Neural cell (in vitro differentiated cells): ENCODE data around the gene SH3TC1. TPM values are rescaled to one million over a fixed set of nuclear protein-coding genes. Genes with fewer than 3 reads are reported as not detected.

Source experiments
- H2AFZ ChIP-seq: fragments of 200-600, 300-800 bp; sonication (generic), shearing (Covaris generic); 2 replicates; pipeline ENCODE4 v1.6.0; 2014; ENCODE audit warnings: low read depth, mild to moderate bottlenecking, antibody characterized with exemption, low read length, moderate library complexity
- H3F3A ChIP-seq: fragments of 200-600 bp; shearing (Covaris generic); 2 replicates; pipeline ENCODE4 v1.6.1; 2016; ENCODE audit warnings: mild to moderate bottlenecking, moderate library complexity, mixed read lengths, antibody characterized with exemption, low read length; ENCODE audit not compliant: insufficient read depth, poor library complexity, severe bottlenecking
- H3K27ac ChIP-seq: fragments of 200-600, 300-800 bp; sonication (generic), shearing (Covaris generic); 2 replicates; pipeline ENCODE4 v1.5.1; 2014; ENCODE audit warnings: mild to moderate bottlenecking, low read length, moderate library complexity
- H3K27me3 ChIP-seq: fragments of 300-800, 200-600 bp; sonication (generic), shearing (Covaris generic); 2 replicates; pipeline ENCODE4 v1.6.0; 2014; ENCODE audit warnings: mild to moderate bottlenecking, low read depth, low read length, moderate library complexity; ENCODE audit not compliant: insufficient read depth
- H3K36me3 ChIP-seq: fragments of 300-800, 200-600 bp; sonication (generic), shearing (Covaris generic); 2 replicates; pipeline ENCODE4 v1.5.1; 2014; ENCODE audit warnings: mild to moderate bottlenecking, antibody characterized with exemption, low read length, moderate library complexity; ENCODE audit not compliant: insufficient read depth
- H3K4me2 ChIP-seq: fragments of 300-800, 200-600 bp; sonication (generic), shearing (Covaris generic); 2 replicates; pipeline ENCODE4 v1.6.0; 2014; ENCODE audit warnings: mild to moderate bottlenecking, low read length
- H3K4me3 ChIP-seq: fragments of 300-800, 200-600 bp; sonication (generic), shearing (Covaris generic); 2 replicates; pipeline ENCODE4 v1.5.1; 2014; ENCODE audit warnings: mild to moderate bottlenecking, low read length, moderate library complexity
- H3K79me2 ChIP-seq: fragments of 200-600 bp; shearing (Covaris generic); replicated peaks from 2 replicates; pipeline ENCODE4 v1.6.0; 2014; ENCODE audit warnings: mild to moderate bottlenecking, low read length, moderate library complexity; ENCODE audit not compliant: insufficient read depth
- H3K9ac ChIP-seq: fragments of 300-800, 200-600 bp; sonication (generic), shearing (Covaris generic); 2 replicates; pipeline ENCODE4 v1.6.1; 2016; ENCODE audit warnings: mild to moderate bottlenecking, low read length, mixed read lengths
- H3K9me2 ChIP-seq: fragments of 200-600 bp; shearing (Covaris generic); 2 replicates; pipeline ENCODE4 v1.6.1; 2016; ENCODE audit warnings: mild to moderate bottlenecking, low read length, mixed read lengths; ENCODE audit not compliant: insufficient read depth
- H3K9me3 ChIP-seq: fragments of 200-600, 300-800 bp; sonication (generic), shearing (Covaris generic); 2 replicates; pipeline ENCODE4 v1.6.1; 2016; ENCODE audit warnings: mild to moderate bottlenecking, mixed run types, low read length, moderate library complexity, mixed read lengths
- H4K20me1 ChIP-seq: fragments of 200-600 bp; shearing (Covaris generic); 2 replicates; pipeline ENCODE4 v1.6.1; 2016; ENCODE audit warnings: mild to moderate bottlenecking, mixed run types; ENCODE audit not compliant: insufficient read depth
- EP300 ChIP-seq: fragments of 450-650 bp; conservative IDR thresholded peaks from 2 replicates; pipeline ENCODE4 v1.6.1; 2014; ENCODE audit warnings: antibody characterized with exemption, mild to moderate bottlenecking, moderate library complexity; ENCODE audit not compliant: poor library complexity, severe bottlenecking
- EZH2 ChIP-seq: fragments of 200-600, 300-800 bp; shearing (Covaris generic), sonication (generic); IDR thresholded peaks from 2 replicates; pipeline ENCODE4 v1.6.1; 2014; ENCODE audit warnings: antibody characterized with exemption, low read length, borderline replicate concordance, mild to moderate bottlenecking; ENCODE audit not compliant: insufficient read depth, poor library complexity, severe bottlenecking
- MXI1 ChIP-seq: fragments of 450-650 bp; conservative IDR thresholded peaks from 2 replicates; pipeline ENCODE4 v1.6.1; 2014; ENCODE audit warnings: antibody characterized with exemption, mild to moderate bottlenecking; ENCODE audit not compliant: poor library complexity, severe bottlenecking
- POLR2AphosphoS5 ChIP-seq: IDR thresholded peaks from 2 replicates; pipeline ENCODE4 v1.6.1; 2012
- RAD21 ChIP-seq: fragments of 450-650 bp; conservative IDR thresholded peaks from 2 replicates; pipeline ENCODE4 v1.6.1; 2014; ENCODE audit warnings: antibody characterized with exemption, mild to moderate bottlenecking, moderate library complexity
- SMC3 ChIP-seq: fragments of 450-650 bp; conservative IDR thresholded peaks from 2 replicates; pipeline ENCODE4 v1.6.1; 2014; ENCODE audit warnings: antibody characterized with exemption, mild to moderate bottlenecking, moderate library complexity; ENCODE audit not compliant: poor library complexity
- TAF1 ChIP-seq: IDR thresholded peaks from 2 replicates; pipeline ENCODE4 v1.6.1; 2012; ENCODE audit warnings: low read depth
- polyA plus RNA-seq: library from polyadenylated mRNA; depleted of rRNA; stranded (reverse); fragments of >200 nt; gene quantifications from 2 replicates; pipeline ENCODE4 v1.2.3, GENCODE V29; 2014
- TF ChIP-seq, protein P1 (sequence below): fragments of 450-650 bp; IDR thresholded peaks from 2 replicates; pipeline ENCODE4 v1.5.1; 2014; ENCODE audit warnings: antibody characterized with exemption, mild to moderate bottlenecking, moderate library complexity; ENCODE audit not compliant: poor library complexity, severe bottlenecking
- TF ChIP-seq, protein P2 (sequence below): IDR thresholded peaks from 2 replicates; pipeline ENCODE4 v1.6.1; 2012; ENCODE audit warnings: borderline replicate concordance

SH3TC1 gene
- polyA plus RNA-seq, 1 donor from 2014 or later = not detected

DNA sequence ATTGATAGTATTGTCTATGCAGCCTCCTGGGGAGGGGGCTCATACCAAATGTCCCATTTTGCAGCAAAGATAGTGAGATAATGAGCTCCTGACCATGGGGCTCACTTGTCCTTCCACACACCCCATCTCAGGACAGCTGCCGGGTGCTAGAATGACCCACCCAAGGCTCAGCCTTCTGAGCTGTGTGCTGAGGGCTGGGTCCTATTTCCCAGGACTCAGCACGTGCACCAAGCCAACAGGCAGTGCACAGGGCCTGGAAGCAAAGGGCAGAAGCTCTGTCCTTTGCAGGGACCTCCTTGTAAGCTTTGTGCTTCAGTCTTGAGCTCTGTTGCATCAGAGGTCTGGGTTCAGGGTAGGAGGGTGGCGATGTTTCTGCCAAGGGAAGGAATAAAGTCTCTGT is 29.3 kb upstream of the SH3TC1 start:
- Histone ChIP-seq H3K9me3 (peaks cover 3% of the 10 kb centered on the region), H3K27ac (no peak overlapping the region), H4K20me1 (no peaks in the 10 kb centered on the region), H3K79me2 (no peaks in the 10 kb centered on the region), H3K4me3 (no peak overlapping the region), H3K36me3 (no peaks in the 10 kb centered on the region), H3K27me3 (no peaks in the 10 kb centered on the region), H3K9ac (no peak overlapping the region), H3K4me2 (no peak overlapping the region), H2AFZ (no peak overlapping the region), H3F3A (no peaks in the 10 kb centered on the region), H3K9me2 (no peaks in the 10 kb centered on the region)
- no peak for TF ChIP-seq POLR2AphosphoS5
- TF ChIP-seq, protein P1, sequence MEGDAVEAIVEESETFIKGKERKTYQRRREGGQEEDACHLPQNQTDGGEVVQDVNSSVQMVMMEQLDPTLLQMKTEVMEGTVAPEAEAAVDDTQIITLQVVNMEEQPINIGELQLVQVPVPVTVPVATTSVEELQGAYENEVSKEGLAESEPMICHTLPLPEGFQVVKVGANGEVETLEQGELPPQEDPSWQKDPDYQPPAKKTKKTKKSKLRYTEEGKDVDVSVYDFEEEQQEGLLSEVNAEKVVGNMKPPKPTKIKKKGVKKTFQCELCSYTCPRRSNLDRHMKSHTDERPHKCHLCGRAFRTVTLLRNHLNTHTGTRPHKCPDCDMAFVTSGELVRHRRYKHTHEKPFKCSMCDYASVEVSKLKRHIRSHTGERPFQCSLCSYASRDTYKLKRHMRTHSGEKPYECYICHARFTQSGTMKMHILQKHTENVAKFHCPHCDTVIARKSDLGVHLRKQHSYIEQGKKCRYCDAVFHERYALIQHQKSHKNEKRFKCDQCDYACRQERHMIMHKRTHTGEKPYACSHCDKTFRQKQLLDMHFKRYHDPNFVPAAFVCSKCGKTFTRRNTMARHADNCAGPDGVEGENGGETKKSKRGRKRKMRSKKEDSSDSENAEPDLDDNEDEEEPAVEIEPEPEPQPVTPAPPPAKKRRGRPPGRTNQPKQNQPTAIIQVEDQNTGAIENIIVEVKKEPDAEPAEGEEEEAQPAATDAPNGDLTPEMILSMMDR = no peak
- no peak for TF ChIP-seq RAD21
- TF ChIP-seq SMC3 = no peak
- no peak for TF ChIP-seq TAF1
- TF ChIP-seq, protein P2, sequence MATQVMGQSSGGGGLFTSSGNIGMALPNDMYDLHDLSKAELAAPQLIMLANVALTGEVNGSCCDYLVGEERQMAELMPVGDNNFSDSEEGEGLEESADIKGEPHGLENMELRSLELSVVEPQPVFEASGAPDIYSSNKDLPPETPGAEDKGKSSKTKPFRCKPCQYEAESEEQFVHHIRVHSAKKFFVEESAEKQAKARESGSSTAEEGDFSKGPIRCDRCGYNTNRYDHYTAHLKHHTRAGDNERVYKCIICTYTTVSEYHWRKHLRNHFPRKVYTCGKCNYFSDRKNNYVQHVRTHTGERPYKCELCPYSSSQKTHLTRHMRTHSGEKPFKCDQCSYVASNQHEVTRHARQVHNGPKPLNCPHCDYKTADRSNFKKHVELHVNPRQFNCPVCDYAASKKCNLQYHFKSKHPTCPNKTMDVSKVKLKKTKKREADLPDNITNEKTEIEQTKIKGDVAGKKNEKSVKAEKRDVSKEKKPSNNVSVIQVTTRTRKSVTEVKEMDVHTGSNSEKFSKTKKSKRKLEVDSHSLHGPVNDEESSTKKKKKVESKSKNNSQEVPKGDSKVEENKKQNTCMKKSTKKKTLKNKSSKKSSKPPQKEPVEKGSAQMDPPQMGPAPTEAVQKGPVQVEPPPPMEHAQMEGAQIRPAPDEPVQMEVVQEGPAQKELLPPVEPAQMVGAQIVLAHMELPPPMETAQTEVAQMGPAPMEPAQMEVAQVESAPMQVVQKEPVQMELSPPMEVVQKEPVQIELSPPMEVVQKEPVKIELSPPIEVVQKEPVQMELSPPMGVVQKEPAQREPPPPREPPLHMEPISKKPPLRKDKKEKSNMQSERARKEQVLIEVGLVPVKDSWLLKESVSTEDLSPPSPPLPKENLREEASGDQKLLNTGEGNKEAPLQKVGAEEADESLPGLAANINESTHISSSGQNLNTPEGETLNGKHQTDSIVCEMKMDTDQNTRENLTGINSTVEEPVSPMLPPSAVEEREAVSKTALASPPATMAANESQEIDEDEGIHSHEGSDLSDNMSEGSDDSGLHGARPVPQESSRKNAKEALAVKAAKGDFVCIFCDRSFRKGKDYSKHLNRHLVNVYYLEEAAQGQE = no peak
- no peak for TF ChIP-seq MXI1
- no peak for TF ChIP-seq EZH2
- no peak for TF ChIP-seq EP300

DNA sequence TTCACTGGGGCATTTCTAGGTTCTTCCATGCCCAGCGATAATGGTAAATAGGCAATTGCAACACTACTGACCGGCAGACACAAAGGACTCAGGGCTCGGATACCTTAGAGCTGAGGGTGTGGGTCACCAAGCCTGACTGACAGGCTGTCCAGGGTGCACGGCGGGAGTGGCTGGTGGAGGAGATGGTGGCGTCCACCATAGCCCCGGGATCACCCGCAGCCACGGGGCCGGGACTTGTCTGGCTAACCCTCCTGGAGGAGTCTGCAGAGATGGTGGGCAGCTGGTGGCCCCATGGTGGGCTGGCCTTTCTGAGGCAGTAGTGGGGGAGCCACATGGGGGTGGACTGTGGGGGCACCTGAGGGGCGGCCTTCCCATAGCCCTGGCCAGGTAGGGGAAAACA is 28.7 kb upstream of the SH3TC1 start:
- Histone ChIP-seq H3K9ac (no peak overlapping the region), H2AFZ (no peak overlapping the region), H3K79me2 (no peaks in the 10 kb centered on the region), H3K4me2 (no peak overlapping the region), H3K27ac (no peak overlapping the region), H3K4me3 (no peak overlapping the region), H3K9me2 (no peaks in the 10 kb centered on the region), H3F3A (no peaks in the 10 kb centered on the region), H3K27me3 (no peaks in the 10 kb centered on the region), H3K36me3 (no peaks in the 10 kb centered on the region), H3K9me3 (peaks cover 3% of the 10 kb centered on the region), H4K20me1 (no peaks in the 10 kb centered on the region)
- TF ChIP-seq TAF1 = no peak

DNA sequence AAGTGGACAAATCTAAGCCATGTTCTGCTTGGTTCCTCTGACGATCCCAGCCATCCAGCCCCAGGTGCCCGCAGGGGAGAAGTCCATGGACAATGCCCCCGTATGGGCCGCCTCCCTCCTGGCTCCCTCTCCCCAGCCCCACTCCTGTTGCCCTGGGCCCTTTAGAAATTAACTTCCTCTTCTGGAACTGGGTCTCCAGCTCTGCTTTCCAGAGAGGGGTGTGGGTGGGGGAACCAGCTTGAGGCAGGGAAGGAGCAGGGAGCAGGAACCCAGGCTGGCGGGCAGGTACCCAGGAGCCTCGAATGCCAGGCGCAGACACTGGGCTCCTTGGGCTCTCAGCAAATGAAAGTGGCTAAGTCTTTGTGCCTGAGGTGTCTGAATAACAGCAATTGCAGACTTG is 27.8 kb upstream of the SH3TC1 start:
- Histone ChIP-seq H3K27me3 (no peaks in the 10 kb centered on the region), H3K79me2 (no peaks in the 10 kb centered on the region), H3K27ac (no peak overlapping the region), H3K9me2 (no peaks in the 10 kb centered on the region), H3K36me3 (no peaks in the 10 kb centered on the region), H4K20me1 (no peaks in the 10 kb centered on the region), H3K9me3 (peaks cover 3% of the 10 kb centered on the region), H3K9ac (no peak overlapping the region), H2AFZ (no peak overlapping the region), H3F3A (no peaks in the 10 kb centered on the region), H3K4me2 (no peak overlapping the region), H3K4me3 (no peak overlapping the region)
- no peak for TF ChIP-seq EP300
- TF ChIP-seq, protein P1 = no peak
- TF ChIP-seq POLR2AphosphoS5 = no peak
- no peak for TF ChIP-seq EZH2
- TF ChIP-seq, protein P2 = no peak
- TF ChIP-seq SMC3 = no peak
- TF ChIP-seq RAD21 = no peak
- TF ChIP-seq TAF1 = no peak
- TF ChIP-seq MXI1 = no peak
